Left lobe of liver (tissue), 2 donors: ENCODE measurements around the gene HIVEP1. TPM values are rescaled to one million over a fixed set of nuclear protein-coding genes. Genes with fewer than 3 reads are reported as not detected.
"Not testable (repeated sequence)": the region's sequence is repeated elsewhere in the genome, so short reads cannot be mapped to it uniquely, and the experiment has no call there.

ENCODE experiments used
- ATAC-seq: fragments of 200-7000 bp; cut with Tn5 transposase; one replicate; pipeline ENCODE4 v1.9.1; 2020; ENCODE audit warnings: mild to moderate bottlenecking, moderate library complexity
- DNase-seq: peaks from one replicate; pipeline ENCODE4 v3.0.0-alpha.2; 2020; ENCODE audit warnings: low spot score
- total RNA-seq: library from RNA; stranded (reverse); gene quantifications from one replicate; pipeline ENCODE4 v1.2.1, GENCODE V29; 2021
- donor health status: DM: no; HTN: no; CAD: no; lungs with moderate emphysema.
- donor health status: DM: no; HTN: yes; CAD: no.

Gene HIVEP1
- total RNA-seq, 1 donor from 2014 or later, result 9.7 TPM

GRCh38 chr6:12082368-12082767, 70.3 kb downstream of the HIVEP1 start:
- DNase-seq (no peak), ATAC-seq (peak; percentile 51)

DNA sequence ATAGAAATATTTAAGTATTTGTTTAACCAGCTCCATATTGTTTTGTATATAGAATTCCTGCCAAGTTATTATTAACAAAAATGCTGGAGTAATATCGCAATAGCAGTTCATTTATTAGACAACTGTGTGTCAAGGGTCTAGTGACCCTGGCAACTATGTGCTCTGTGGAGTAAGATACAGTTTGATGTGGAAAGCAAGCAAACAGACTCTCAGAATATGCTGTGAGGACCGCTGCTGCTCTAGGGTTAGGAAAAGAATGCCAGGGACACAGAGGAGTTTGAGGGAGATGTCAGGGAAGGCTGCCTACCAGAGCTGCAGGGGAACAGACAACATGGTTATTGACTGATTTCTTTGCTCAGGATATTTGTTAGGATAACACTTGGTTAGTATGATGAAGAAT, 71.2 kb downstream of the HIVEP1 start:
- no peak for DNase-seq
- peak; percentile 28 for ATAC-seq

DNA sequence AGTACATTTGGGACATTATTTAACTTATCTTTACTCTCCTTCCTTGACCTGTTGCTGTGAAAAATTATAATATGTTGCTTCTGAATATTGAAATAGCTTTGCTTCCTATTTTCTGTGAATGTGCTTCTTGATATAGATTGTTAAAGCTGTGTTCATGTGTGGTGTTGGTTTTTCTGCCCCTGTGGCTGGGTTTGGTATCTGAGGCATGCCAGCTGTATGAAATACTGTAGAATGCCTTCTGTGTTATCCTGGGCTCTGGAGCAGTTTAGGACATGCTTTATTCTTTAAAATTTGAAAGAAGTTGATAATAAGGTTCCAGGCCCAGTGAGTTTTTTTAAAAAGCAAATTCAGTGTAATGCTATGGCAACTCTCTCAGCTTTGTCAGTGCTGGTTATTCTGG, 71.7 kb downstream of the HIVEP1 start:
- ATAC-seq, result no peak
- DNase-seq, result no peak

DNA sequence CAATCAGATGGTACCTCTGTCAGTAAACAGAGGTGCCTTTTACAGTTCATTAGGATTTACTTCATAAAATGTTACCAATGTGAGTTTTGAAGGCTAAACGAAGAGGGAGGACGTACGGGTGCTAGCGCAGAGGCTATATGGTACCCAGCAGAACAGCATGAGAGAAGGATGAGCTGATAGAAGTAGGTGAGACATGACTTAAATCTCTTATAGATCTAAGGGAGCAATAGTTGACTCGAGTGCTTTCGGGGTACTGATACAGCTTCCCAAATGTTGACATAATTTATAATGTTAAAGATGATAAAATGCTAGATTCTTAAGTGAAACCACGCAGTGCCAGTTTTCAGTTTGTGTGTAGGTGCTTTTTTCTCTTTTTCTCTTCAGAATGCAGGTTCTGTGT, 72.6 kb downstream of the HIVEP1 start:
- no peak for DNase-seq
- ATAC-seq, result no peak

- DNase-seq (no peak), ATAC-seq (peak; percentile 61)
These were observed 76.4 kb downstream of the HIVEP1 start for GRCh38 chr6:12088531-12088930.

GRCh38 chr6:12090714-12091113, 78.6 kb downstream of the HIVEP1 start:
- ATAC-seq (no peak), DNase-seq (no peak)

DNA sequence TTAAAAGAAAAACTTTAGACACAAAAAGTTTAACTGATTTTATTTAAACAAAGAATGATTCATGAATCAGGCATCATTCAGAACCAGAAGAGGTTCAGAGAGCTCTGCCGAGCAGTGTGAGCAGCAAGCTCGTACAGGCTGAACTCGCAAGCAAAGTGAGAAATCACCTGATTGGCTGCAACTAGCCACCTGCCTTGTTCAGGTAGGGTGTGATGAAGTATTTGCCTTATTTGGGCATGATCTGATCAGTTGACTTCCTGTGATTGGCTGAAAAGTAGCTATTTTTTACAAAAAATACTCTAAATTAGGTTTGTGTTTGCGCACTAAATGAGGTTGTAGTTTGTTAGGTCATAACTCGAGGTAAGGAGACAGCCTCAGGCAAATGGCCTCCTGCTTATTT, 80.7 kb downstream of the HIVEP1 start:
- ATAC-seq (no peak), DNase-seq (no peak)

DNA sequence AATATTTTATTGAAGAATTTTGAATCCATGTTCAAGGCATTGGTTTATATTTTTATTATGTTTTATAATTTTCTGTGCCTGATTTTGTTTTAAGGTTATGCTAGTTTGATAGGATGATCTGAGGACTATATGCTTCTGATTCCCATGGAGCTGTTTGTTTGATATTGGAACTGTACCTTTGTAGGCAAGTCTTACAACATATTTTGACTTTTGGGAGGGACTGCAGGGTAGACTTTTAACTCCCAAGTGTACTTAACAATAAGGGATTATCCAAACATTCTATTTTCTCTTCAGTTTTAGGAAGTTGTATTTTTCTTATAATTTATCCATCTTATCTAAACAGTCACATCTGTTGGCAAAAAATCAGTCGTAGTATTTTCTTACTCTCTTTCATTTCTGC, 82.6 kb downstream of the HIVEP1 start:
- no peak for DNase-seq
- ATAC-seq, result peak; percentile 55

DNA sequence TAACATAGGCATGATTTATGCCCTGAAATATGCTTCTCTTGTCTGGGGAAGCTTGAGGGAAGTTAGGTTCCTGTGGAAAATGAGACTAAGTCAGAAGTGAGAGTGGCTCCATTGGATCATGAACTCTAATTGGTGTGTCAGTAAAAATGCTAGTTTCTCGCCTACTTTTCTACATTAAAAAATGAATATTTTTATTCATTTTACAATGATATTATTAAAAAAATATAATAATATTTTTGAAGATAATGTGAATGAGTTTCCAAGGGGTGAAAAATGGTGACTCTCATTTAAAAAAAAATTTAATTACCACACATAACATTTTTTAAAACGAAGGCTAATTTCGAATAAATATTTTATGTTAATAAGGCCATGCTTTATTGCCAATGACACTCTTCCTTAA, 84.2 kb downstream of the HIVEP1 start:
- DNase-seq, result no peak
- no peak for ATAC-seq

DNA sequence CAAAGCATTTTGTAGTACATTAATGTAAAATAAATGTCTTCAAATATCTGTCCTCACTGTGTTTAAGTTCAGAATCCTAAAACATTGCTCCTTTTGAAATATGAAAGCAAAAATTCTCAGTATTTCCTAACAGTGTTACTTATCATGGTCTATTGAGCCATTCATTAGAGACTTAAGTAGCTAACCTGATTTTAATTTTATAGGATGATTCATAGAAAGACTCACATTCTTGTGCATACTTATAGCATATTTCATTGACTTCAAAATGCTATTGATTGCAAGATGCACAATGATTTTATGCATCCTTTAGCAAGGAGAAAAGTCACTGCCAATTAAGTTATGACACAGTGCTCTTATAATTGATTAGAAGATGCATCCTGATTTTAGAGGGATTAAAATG, 85.7 kb downstream of the HIVEP1 start:
- ATAC-seq (no peak), DNase-seq (no peak)

- ATAC-seq (no peak), DNase-seq (no peak)
These were observed 87.7 kb downstream of the HIVEP1 start for GRCh38 chr6:12099623-12100338.

DNA sequence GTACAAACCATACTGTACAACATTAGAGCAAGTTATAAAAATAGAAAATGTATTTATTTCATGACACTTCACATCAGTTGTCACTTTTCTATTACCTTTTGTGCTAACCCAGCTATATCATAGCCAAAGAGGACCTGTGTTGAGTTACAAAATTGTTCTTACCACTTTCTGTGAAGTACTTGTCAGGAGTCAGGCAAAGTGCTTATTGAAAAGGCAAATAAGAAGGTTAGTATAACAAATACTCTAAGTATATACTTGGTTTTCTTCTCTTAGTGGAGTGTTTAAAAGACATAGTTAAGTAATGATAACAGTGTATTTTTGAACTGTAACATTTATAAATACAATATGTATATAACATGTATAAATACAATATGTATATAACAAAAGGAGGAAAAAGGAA, 88.9 kb downstream of the HIVEP1 start:
- ATAC-seq, result no peak
- DNase-seq, result no peak

GRCh38 chr6:12101653-12102312, 89.7 kb downstream of the HIVEP1 start:
- no peak for DNase-seq
- ATAC-seq, result no peak

- DNase-seq (no peak), ATAC-seq (no peak)
These were observed 90.2 kb downstream of the HIVEP1 start for GRCh38 chr6:12102350-12102749.

GRCh38 chr6:12103158-12103557, 91.0 kb downstream of the HIVEP1 start:
- ATAC-seq (no peak), DNase-seq (no peak)

DNA sequence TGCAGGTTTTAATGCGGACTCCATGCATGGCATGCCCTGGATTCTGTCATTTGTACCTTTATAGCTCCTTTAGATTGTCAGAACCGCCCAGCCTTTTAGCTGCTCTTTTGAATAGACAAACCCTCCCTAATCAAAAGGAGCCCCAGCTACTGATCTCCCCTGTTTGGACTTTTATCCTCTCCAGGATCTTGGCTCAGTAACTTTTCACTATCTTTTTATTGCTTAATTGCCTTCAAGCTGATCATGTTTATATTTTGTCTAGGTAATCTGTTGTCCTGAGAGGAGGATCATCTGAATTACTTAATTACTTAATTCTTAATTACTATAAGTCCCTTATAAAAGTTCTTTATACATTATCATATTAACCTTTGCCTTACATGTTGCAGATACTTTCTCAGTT, 93.2 kb downstream of the HIVEP1 start:
- ATAC-seq (peak; percentile 79), DNase-seq (no peak)

- not testable (repeated sequence) for DNase-seq, ATAC-seq
These were observed 96.3 kb downstream of the HIVEP1 start for GRCh38 chr6:12108376-12108775.

GRCh38 chr6:12110523-12111362, 98.6 kb downstream of the HIVEP1 start:
- no peak for DNase-seq
- ATAC-seq, result no peak

GRCh38 chr6:12111363-12111670, 99.2 kb downstream of the HIVEP1 start:
- DNase-seq (no peak), ATAC-seq (no peak)

GRCh38 chr6:12112540-12113189, 100.6 kb downstream of the HIVEP1 start:
- no peak for ATAC-seq
- no peak for DNase-seq

GRCh38 chr6:12113190-12113577, 101.1 kb downstream of the HIVEP1 start:
- DNase-seq (no peak), ATAC-seq (no peak)
